DND-41 (cell line): Measurements from ENCODE around the gene PRAMEF4.
"Not testable (repeated sequence)": the region's sequence is repeated elsewhere in the genome, so short reads cannot be mapped to it uniquely, and the experiment has no call there.

ENCODE experiments used
- ATAC-seq: fragments of 200-7000 bp; cut with Tn5 transposase; 3 replicates; pipeline ENCODE4 v1.9.1; 2021; ENCODE audit warnings: low read depth; ENCODE audit not compliant: insufficient read depth
- DNase-seq: peaks from one replicate; pipeline ENCODE4 v3.0.0-alpha.2; 2020
- H2AFZ ChIP-seq: 2 replicates; pipeline ENCODE4 v1.6.0; 2012; ENCODE audit warnings: low read depth, low read length
- H3K27ac ChIP-seq: 2 replicates; pipeline ENCODE4 v1.5.1; 2012; ENCODE audit warnings: low read length, inconsistent platforms
- H3K27me3 ChIP-seq: fragments of 200-600 bp; sonication (generic); 2 replicates; pipeline ENCODE4 v1.6.0; 2012; ENCODE audit warnings: low read length, mild to moderate bottlenecking, inconsistent platforms; ENCODE audit not compliant: insufficient read depth, poor library complexity
- H3K36me3 ChIP-seq: 2 replicates; pipeline ENCODE4 v1.5.1; 2012; ENCODE audit warnings: low read length, inconsistent platforms; ENCODE audit not compliant: insufficient read depth
- H3K4me1 ChIP-seq: 2 replicates; pipeline ENCODE4 v1.5.1; 2012; ENCODE audit warnings: mild to moderate bottlenecking, low read length; ENCODE audit not compliant: insufficient read depth
- H3K4me2 ChIP-seq: 2 replicates; pipeline ENCODE4 v1.6.0; 2012; ENCODE audit warnings: mild to moderate bottlenecking, moderate library complexity, low read length, inconsistent platforms; ENCODE audit not compliant: insufficient read depth
- H3K4me3 ChIP-seq, 2 experiments: fragments of 200-600 bp in 1 of 2; shearing (Covaris generic) in 1 of 2; 2 replicates each; pipeline ENCODE4 v1.5.1; 2012 to 2016; ENCODE audit warnings: inconsistent platforms in 2 of 2, low read length in 2 of 2, mild to moderate bottlenecking in 2 of 2, low read depth in 1 of 2, moderate library complexity in 1 of 2
- H3K79me2 ChIP-seq: 2 replicates; pipeline ENCODE4 v1.6.0; 2012; ENCODE audit warnings: low read length, inconsistent platforms; ENCODE audit not compliant: insufficient read depth
- H3K9ac ChIP-seq: 2 replicates; pipeline ENCODE4 v1.6.0; 2012; ENCODE audit warnings: low read depth, mild to moderate bottlenecking, inconsistent platforms, low read length, moderate library complexity
- H3K9me3 ChIP-seq: 2 replicates; pipeline ENCODE4 v1.5.1; 2012; ENCODE audit warnings: low read length, moderate library complexity, mild to moderate bottlenecking, inconsistent platforms; ENCODE audit not compliant: insufficient read depth, severe bottlenecking
- H4K20me1 ChIP-seq: 2 replicates; pipeline ENCODE4 v1.6.0; 2012; ENCODE audit warnings: low read length; ENCODE audit not compliant: insufficient read depth
- TF ChIP-seq, protein P1 (sequence below): IDR thresholded peaks from 2 replicates; pipeline ENCODE4 v1.5.1; 2012; ENCODE audit warnings: borderline replicate concordance, low read length, moderate library complexity, mild to moderate bottlenecking; ENCODE audit not compliant: poor library complexity, severe bottlenecking; ENCODE audit errors: extremely low read depth

Gene PRAMEF4

DNA sequence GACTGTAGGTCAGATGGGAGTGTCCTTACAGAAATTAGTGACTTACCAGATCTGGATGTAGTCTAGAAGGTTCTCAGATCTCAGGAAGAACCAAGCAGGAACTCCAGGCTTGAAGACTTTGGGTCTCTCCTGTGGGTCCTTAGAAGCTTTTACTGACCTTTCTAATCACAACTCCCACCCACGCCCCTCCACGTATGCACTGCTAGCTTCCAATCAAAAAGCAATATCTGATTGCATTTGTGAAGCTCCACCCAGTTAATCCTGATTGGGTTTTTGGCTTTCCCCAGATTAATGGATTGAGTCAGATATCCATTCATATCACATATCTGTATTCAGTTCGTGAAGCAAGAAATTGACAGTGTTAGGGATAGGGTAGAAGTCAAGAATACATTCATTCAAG lies at the start of gene PRAMEF4:
PRAMEF4 (minus strand) TSS at position 101 of the 400 bp plus-strand sequence. CDS start 2,807 bp downstream, outside the sequence.
- not testable (repeated sequence) for DNase-seq, H3K9ac ChIP-seq, H4K20me1 ChIP-seq, H2AFZ ChIP-seq, ATAC-seq, H3K4me1 ChIP-seq, H3K4me3 ChIP-seq, H3K27ac ChIP-seq, H3K79me2 ChIP-seq, H3K36me3 ChIP-seq, H3K4me2 ChIP-seq, H3K9me3 ChIP-seq, H3K27me3 ChIP-seq

DNA sequence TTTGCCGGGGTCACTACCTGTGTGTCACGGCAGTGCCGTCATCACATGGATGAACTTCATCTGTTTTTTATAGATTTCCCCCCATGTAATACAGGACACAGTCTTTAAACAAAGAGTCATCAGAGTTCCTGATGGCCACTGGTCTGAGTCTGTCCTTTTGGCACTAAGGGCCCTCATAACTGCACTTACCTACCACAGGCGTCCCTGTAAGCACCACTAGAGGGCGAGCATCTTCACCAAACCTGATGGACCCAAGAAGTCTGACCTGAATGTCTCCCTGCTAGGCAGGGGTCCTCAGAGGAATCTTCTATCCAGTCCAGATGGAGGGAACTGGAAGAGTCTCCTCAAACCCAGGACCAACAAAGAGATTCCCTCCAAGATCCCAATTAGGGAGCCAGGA lies 38.4 kb upstream of the PRAMEF4 start:
- not testable (repeated sequence) for ATAC-seq, H2AFZ ChIP-seq

DNA sequence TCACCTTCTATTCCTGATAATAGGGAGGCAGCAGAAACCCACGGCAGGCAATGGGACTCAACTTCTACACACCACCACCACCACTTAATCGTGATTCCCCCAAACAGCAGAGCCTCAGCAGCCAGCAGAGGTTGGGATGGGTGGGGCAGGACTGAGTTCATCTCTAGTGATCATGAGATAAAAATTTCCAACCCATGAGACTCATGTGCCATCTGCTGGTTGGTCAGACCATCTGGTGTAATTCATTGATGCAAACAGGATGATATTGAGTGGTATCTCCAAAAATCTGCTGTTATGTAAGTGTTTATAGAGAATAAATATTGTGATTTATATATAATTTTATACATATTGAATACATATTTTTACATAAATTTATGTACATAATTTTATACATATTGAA lies 35.7 kb upstream of the PRAMEF4 start:
- H3K36me3 ChIP-seq, H2AFZ ChIP-seq, H3K79me2 ChIP-seq, H3K4me3 ChIP-seq, H3K9ac ChIP-seq, H3K27me3 ChIP-seq, H3K4me2 ChIP-seq, H3K9me3 ChIP-seq, H4K20me1 ChIP-seq, DNase-seq, H3K27ac ChIP-seq, ATAC-seq, H3K4me1 ChIP-seq: not testable (repeated sequence)
- TF ChIP-seq, protein P1, sequence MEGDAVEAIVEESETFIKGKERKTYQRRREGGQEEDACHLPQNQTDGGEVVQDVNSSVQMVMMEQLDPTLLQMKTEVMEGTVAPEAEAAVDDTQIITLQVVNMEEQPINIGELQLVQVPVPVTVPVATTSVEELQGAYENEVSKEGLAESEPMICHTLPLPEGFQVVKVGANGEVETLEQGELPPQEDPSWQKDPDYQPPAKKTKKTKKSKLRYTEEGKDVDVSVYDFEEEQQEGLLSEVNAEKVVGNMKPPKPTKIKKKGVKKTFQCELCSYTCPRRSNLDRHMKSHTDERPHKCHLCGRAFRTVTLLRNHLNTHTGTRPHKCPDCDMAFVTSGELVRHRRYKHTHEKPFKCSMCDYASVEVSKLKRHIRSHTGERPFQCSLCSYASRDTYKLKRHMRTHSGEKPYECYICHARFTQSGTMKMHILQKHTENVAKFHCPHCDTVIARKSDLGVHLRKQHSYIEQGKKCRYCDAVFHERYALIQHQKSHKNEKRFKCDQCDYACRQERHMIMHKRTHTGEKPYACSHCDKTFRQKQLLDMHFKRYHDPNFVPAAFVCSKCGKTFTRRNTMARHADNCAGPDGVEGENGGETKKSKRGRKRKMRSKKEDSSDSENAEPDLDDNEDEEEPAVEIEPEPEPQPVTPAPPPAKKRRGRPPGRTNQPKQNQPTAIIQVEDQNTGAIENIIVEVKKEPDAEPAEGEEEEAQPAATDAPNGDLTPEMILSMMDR: peak; percentile 2

More for the DNA sequence above, 38.4 kb upstream of the PRAMEF4 start:
- H3K4me1 ChIP-seq, H3K79me2 ChIP-seq, H3K27ac ChIP-seq, DNase-seq, H3K9me3 ChIP-seq, H3K27me3 ChIP-seq, H3K4me2 ChIP-seq, H3K9ac ChIP-seq, H4K20me1 ChIP-seq, H3K4me3 ChIP-seq, H3K36me3 ChIP-seq: not testable (repeated sequence)
- TF ChIP-seq, protein P1: peak; percentile 15

DNA sequence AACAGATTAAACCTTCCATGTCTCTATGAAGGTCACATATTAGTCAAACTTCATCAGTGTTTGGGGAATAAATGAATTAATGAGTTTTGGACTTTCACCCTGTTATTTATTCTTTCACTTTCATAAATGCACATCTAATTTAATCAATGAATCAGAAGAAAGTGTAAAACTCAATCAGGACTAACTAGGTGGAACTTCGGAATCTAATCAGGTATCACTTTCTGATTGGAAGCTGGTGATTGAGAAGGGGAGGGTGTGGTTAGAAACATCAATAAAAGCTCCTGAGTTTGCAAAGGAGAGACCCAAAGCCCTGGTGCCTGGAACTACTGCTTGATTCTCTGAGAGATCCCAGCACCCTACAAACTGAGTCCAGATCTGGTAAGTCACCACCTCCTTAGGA lies 30.3 kb upstream of the PRAMEF4 start, which contains the start of gene PRAMEF7:
PRAMEF7 (plus strand) TSS at position 301 of the 400 bp plus-strand sequence. CDS start 1,083 bp downstream, outside the sequence.
- H3K4me3 ChIP-seq, H2AFZ ChIP-seq, ATAC-seq, H3K4me2 ChIP-seq, H3K27me3 ChIP-seq, DNase-seq, H3K79me2 ChIP-seq, H3K36me3 ChIP-seq, H3K4me1 ChIP-seq, H3K9me3 ChIP-seq, H4K20me1 ChIP-seq, H3K27ac ChIP-seq, H3K9ac ChIP-seq: not testable (repeated sequence)

DNA sequence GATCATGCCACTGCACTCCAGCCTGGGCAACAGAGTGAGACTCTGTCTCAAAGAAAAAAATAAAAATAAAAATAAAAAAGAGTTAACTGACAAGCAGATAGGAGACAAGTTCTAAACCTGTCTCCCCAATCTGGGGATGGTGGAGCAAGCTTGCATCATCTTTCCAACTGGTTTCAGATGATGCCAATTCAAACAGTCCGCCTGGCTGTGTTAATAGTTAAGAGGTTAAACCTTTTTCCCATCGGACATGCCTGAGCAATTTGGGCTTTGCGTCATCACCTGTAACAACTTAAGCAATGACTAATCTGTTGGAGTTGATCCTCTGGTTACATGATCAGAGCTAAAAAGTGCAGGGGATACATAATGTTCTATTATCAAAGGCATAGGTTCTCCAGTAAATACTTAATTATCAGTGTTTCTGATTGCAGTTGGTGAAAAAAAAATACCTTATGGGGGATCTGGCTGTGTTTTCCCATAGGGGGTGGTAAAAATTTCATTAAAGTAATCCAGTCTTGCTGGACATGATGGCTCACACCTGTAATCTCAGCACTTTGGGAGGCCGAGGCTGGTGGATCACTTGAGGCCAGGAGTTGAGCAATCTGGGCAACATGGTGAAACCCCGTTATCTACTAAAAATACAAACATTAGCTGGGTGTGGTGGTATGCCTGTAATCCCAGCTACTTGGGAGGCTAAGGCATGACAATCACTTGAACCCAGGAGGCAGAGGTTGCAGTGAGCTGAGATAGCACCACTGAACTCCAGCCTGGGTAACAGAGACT lies 18.0 kb upstream of the PRAMEF4 start:
- H3K4me3 ChIP-seq, ATAC-seq, H3K4me1 ChIP-seq, H2AFZ ChIP-seq, H4K20me1 ChIP-seq, H3K9ac ChIP-seq, H3K4me2 ChIP-seq, H3K36me3 ChIP-seq, DNase-seq, H3K9me3 ChIP-seq, H3K27ac ChIP-seq, H3K27me3 ChIP-seq, H3K79me2 ChIP-seq: not testable (repeated sequence)

DNA sequence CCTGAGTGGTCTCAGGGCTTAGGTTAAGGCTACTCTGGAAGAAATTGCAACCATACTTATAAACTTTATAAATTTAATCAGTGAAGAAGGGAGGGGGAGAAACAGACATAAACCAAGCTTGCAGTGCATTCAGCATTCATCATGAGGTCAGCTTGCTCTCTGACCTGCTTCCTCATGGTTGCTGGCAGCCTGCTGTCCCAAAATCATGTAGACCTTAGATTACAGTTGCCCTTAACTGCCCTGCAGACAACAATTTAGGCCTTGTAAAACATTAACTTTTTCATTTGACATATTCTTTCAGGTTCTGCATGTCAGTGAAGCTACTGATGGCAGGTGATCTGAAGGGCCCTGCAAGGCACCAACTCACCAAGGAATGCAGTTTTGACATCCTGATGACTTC lies 13.2 kb upstream of the PRAMEF4 start:
- not testable (repeated sequence) for H3K36me3 ChIP-seq, H3K27ac ChIP-seq, H4K20me1 ChIP-seq, DNase-seq, H3K4me2 ChIP-seq, H3K27me3 ChIP-seq, H3K79me2 ChIP-seq, H3K9ac ChIP-seq, ATAC-seq, H3K4me3 ChIP-seq, H3K4me1 ChIP-seq, H2AFZ ChIP-seq, H3K9me3 ChIP-seq

DNA sequence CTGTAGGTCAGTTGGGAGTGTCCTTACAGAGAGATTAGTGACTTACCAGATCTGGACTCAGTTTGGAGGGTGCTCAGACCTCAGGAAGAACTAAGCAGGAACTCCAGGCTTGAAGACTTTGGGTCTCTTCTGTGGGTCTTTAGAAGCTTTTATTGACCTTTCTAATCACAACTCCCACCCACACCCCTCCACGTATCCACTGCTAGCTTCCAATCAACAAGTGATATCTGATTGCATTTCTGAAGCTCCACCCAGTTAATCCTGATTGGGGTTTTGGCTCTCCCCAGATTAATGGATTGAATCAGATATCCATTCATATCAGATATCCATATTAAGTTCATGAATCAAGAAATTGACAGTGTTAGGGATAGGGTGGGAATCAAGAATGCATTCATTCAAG lies 12.2 kb upstream of the PRAMEF4 start, which contains the start of gene PRAMEF10:
PRAMEF10 (minus strand) TSS at position 101 of the 400 bp plus-strand sequence. CDS start 2,423 bp downstream, outside the sequence.
- H3K9me3 ChIP-seq, H4K20me1 ChIP-seq, H3K4me2 ChIP-seq, H2AFZ ChIP-seq, H3K79me2 ChIP-seq, ATAC-seq, H3K36me3 ChIP-seq, H3K27me3 ChIP-seq, H3K27ac ChIP-seq, H3K4me1 ChIP-seq, H3K4me3 ChIP-seq, DNase-seq, H3K9ac ChIP-seq: not testable (repeated sequence)
